ENCODE results near the gene TRIM71.

The TRIM71 gene

GRCh38 chr3:32848215-32848614 is 30.4 kb downstream of the TRIM71 start:
- H3F3A ChIP-seq (ENCODE audit: low read depth), result no peaks in the 10 kb centered on the region; the same call in 1 of the 2 replicates
- H3K9me2 ChIP-seq (replicated peaks; ENCODE audit: low read depth, low read length), result no peaks in the 10 kb centered on the region
- peak overlapping the region; percentile 78 for H3K4me2 ChIP-seq (ENCODE audit: low read depth, low read length, poor library complexity, severe bottlenecking)
- H3K4me3 ChIP-seq (ENCODE audit: low read length, poor library complexity, severe bottlenecking), result peak overlapping the region; percentile 13
- H3K79me2 ChIP-seq (ENCODE audit: insufficient read depth, low read length), result peaks cover 98% of the 10 kb centered on the region
- H3K27me3 ChIP-seq (ENCODE audit: insufficient read depth, low read length, poor library complexity, severe bottlenecking), result no peaks in the 10 kb centered on the region
- H4K20me1 ChIP-seq (ENCODE audit: insufficient read depth, low read length, poor library complexity, severe bottlenecking), result no peaks in the 10 kb centered on the region
- peak overlapping the region; percentile 50 for H3K9ac ChIP-seq (ENCODE audit: low read depth, low read length, poor library complexity, severe bottlenecking)
- no peaks in the 10 kb centered on the region for H3K9me3 ChIP-seq (ENCODE audit: insufficient read depth, low read depth, low read length)
- H3K4me1 ChIP-seq (ENCODE audit: insufficient read depth, low read length, poor library complexity, severe bottlenecking), result peaks cover 85% of the 10 kb centered on the region
- H3K36me3 ChIP-seq (ENCODE audit: insufficient read depth, low read length), result no peaks in the 10 kb centered on the region
- TF ChIP-seq CTCF (conservative IDR thresholded peaks at IDR 0.05; ENCODE audit: low read length) (no peak), EZH2phosphoT487 (IDR thresholded peaks at IDR 0.05; ENCODE audit: borderline replicate concordance) (no peak)
- H2AFZ ChIP-seq (ENCODE audit: low read length), result no peak overlapping the region

- Histone ChIP-seq H3K9me3 (ENCODE audit: insufficient read depth, low read depth, low read length) (no peaks in the 10 kb centered on the region), H3K9ac (ENCODE audit: low read depth, low read length, poor library complexity, severe bottlenecking) (peak overlapping the region; percentile 50), H4K20me1 (ENCODE audit: insufficient read depth, low read length, poor library complexity, severe bottlenecking) (no peaks in the 10 kb centered on the region), H2AFZ (ENCODE audit: low read length) (no peak overlapping the region), H3K4me2 (ENCODE audit: low read depth, low read length, poor library complexity, severe bottlenecking) (peak overlapping the region; percentile 78), H3K4me3 (ENCODE audit: low read length, poor library complexity, severe bottlenecking) (no peak overlapping the region), H3K4me1 (ENCODE audit: insufficient read depth, low read length, poor library complexity, severe bottlenecking) (peaks cover 77% of the 10 kb centered on the region), H3F3A (ENCODE audit: low read depth) (no peaks in the 10 kb centered on the region; the same call in 1 of the 2 replicates), H3K27me3 (ENCODE audit: insufficient read depth, low read length, poor library complexity, severe bottlenecking) (no peaks in the 10 kb centered on the region), H3K9me2 (replicated peaks; ENCODE audit: low read depth, low read length) (no peaks in the 10 kb centered on the region), H3K36me3 (ENCODE audit: insufficient read depth, low read length) (no peaks in the 10 kb centered on the region), H3K79me2 (ENCODE audit: insufficient read depth, low read length) (peaks cover 98% of the 10 kb centered on the region)
- TF ChIP-seq EZH2phosphoT487 (IDR thresholded peaks at IDR 0.05; ENCODE audit: borderline replicate concordance), result no peak
Observed at GRCh38 chr3:32849046-32849445, 31.2 kb downstream of the TRIM71 start.

GRCh38 chr3:32850226-32850625 is 32.4 kb downstream of the TRIM71 start:
- H3K9ac ChIP-seq (ENCODE audit: low read depth, low read length, poor library complexity, severe bottlenecking), result no peak overlapping the region
- H3K4me1 ChIP-seq (ENCODE audit: insufficient read depth, low read length, poor library complexity, severe bottlenecking), result peaks cover 77% of the 10 kb centered on the region
- peaks cover 2% of the 10 kb centered on the region for H4K20me1 ChIP-seq (ENCODE audit: insufficient read depth, low read length, poor library complexity, severe bottlenecking)

More at GRCh38 chr3:32850226-32850625, 32.4 kb downstream of the TRIM71 start:
- Histone ChIP-seq H3K9me3 (ENCODE audit: insufficient read depth, low read depth, low read length) (no peaks in the 10 kb centered on the region), H3K27me3 (ENCODE audit: insufficient read depth, low read length, poor library complexity, severe bottlenecking) (no peaks in the 10 kb centered on the region), H3K9me2 (replicated peaks; ENCODE audit: low read depth, low read length) (no peaks in the 10 kb centered on the region), H2AFZ (ENCODE audit: low read length) (no peak overlapping the region), H3F3A (ENCODE audit: low read depth) (no peaks in the 10 kb centered on the region), H3K36me3 (ENCODE audit: insufficient read depth, low read length) (no peaks in the 10 kb centered on the region), H3K79me2 (ENCODE audit: insufficient read depth, low read length) (peaks cover 97% of the 10 kb centered on the region), H3K4me2 (ENCODE audit: low read depth, low read length, poor library complexity, severe bottlenecking) (peak overlapping the region; percentile 78), H3K4me3 (ENCODE audit: low read length, poor library complexity, severe bottlenecking) (no peak overlapping the region)
- TF ChIP-seq EZH2phosphoT487 (IDR thresholded peaks at IDR 0.05; ENCODE audit: borderline replicate concordance) (no peak), CTCF (conservative IDR thresholded peaks at IDR 0.05; ENCODE audit: low read length) (no peak)
